GM12878 (cell line): ENCODE results near the gene PHOSPHO1. TPM values are rescaled to one million over a fixed set of nuclear protein-coding genes. Genes with fewer than 3 reads are reported as not detected.

ENCODE experiments used
- ATAC-seq: fragments of 200-7000 bp; cut with Tn5 transposase; 3 replicates; pipeline ENCODE4 v1.9.1; 2020; ENCODE audit warnings: mild to moderate bottlenecking, moderate library complexity
- BruUV-seq: library from RNA; stranded (reverse); fragments of 400-500 nt; replicated peaks from 2 replicates; lab custom pipeline; 2021; lab: Mats Ljungman, UMichigan
- CTCF ChIA-PET: fragments of 300-600 bp; sonication (Branson Sonifier 250); formaldehyde crosslinking; extraction: SDS; loops from one replicate; lab custom pipeline; 2021; ENCODE audit warnings: inconsistent platforms; lab: Yijun Ruan, JAX
- POLR2A ChIA-PET: fragments of 350-600 bp; formaldehyde crosslinking; extraction: SDS; loops from one replicate; lab custom pipeline; 2021; ENCODE audit warnings: inconsistent platforms; lab: Charles Lee
- RAD21 ChIA-PET: fragments of 300-600 bp; sonication (Branson Sonifier 250); formaldehyde crosslinking; loops from one replicate; lab custom pipeline; 2023; ENCODE audit warnings: antibody characterized with exemption; ENCODE audit not compliant: unreplicated experiment; lab: Charles Lee
- SMC1A ChIA-PET: fragments of 300-600 bp; sonication (Branson Sonifier 250); formaldehyde crosslinking; loops from one replicate; lab custom pipeline; 2023; ENCODE audit not compliant: unreplicated experiment, uncharacterized antibody; lab: Charles Lee
- DNase-seq: peaks from one replicate; pipeline ENCODE4 v3.0.0-alpha.2; 2011; ENCODE audit warnings: low read depth, low spot score
- FAIRE-seq: peaks from 3 replicates; lab custom pipeline; 2011; peaks lifted over from hg19 to GRCh38; lab: Jason Lieb, UNC
- H2AFZ ChIP-seq: 2 replicates; pipeline ENCODE4 v1.6.0; 2011; ENCODE audit warnings: low read depth, low read length, control low read depth; ENCODE audit not compliant: control insufficient read depth
- H3K27ac ChIP-seq: 2 replicates; pipeline ENCODE4 v1.5.1; 2011; ENCODE audit warnings: control low read depth; ENCODE audit not compliant: control insufficient read depth, insufficient read depth
- H3K27me3 ChIP-seq, 2 experiments: replicated peaks in 1 of 2; 2 replicates each; pipeline versions ENCODE4 v1.6.0 to v1.6.1; 2011; ENCODE audit warnings: low read length in 1 of 2; ENCODE audit not compliant: control insufficient read depth in 2 of 2, insufficient read depth in 2 of 2
- H3K36me3 ChIP-seq, 2 experiments: 2 replicates each; pipeline ENCODE4 v1.5.1; 2011; ENCODE audit warnings: low read length in 1 of 2; ENCODE audit not compliant: control insufficient read depth in 2 of 2, insufficient read depth in 2 of 2
- H3K4me1 ChIP-seq: 2 replicates; pipeline ENCODE4 v1.6.1; 2011; ENCODE audit warnings: mild to moderate bottlenecking, low read length, moderate library complexity, mixed read lengths; ENCODE audit not compliant: control insufficient read depth, insufficient read depth
- H3K4me2 ChIP-seq: 2 replicates; pipeline ENCODE4 v1.6.0; 2011; ENCODE audit warnings: control low read depth; ENCODE audit not compliant: control insufficient read depth, insufficient read depth
- H3K4me3 ChIP-seq: fragments of 200-600 bp; sonication (generic); 2 replicates; pipeline ENCODE4 v1.5.1; 2016
- H3K79me2 ChIP-seq: 2 replicates; pipeline ENCODE4 v1.6.0; 2011; ENCODE audit warnings: low read length; ENCODE audit not compliant: control insufficient read depth, insufficient read depth
- H3K9ac ChIP-seq: 2 replicates; pipeline ENCODE4 v1.8.0; 2011; ENCODE audit warnings: low read length, control low read depth, mixed read lengths; ENCODE audit not compliant: control insufficient read depth, insufficient read depth
- H3K9me3 ChIP-seq: replicated peaks from 3 replicates; pipeline ENCODE4 v1.5.1; 2011; ENCODE audit warnings: mild to moderate bottlenecking, low read length; ENCODE audit not compliant: control insufficient read depth, insufficient read depth
- H4K20me1 ChIP-seq: 2 replicates; pipeline ENCODE4 v1.6.0; 2011; ENCODE audit not compliant: control insufficient read depth, insufficient read depth
- CHD2 ChIP-seq: IDR thresholded peaks from 2 replicates; pipeline ENCODE4 v1.6.1; 2011; ENCODE audit warnings: low read depth, low read length, improper control_type of control experiment, borderline replicate concordance
- E2F8 ChIP-seq: fragments of 450-650 bp; IDR thresholded peaks from 2 replicates; pipeline ENCODE4 v1.6.1; 2018; ENCODE audit warnings: mild to moderate bottlenecking, low read depth, moderate library complexity; ENCODE audit not compliant: partially characterized antibody
- MTA3 ChIP-seq: IDR thresholded peaks from 2 replicates; pipeline ENCODE4 v1.6.1; 2012; ENCODE audit warnings: low read length, inconsistent platforms, borderline replicate concordance
- SREBF1 ChIP-seq: IDR thresholded peaks from 2 replicates; pipeline ENCODE4 v1.6.1; 2012; ENCODE audit warnings: mild to moderate bottlenecking, low read length
- WGBS: methylation state at CpG from one replicate; pipeline ENCODE4 v1.1.6; 2016; ENCODE audit warnings: low lambda C conversion rate; ENCODE audit not compliant: insufficient replicate concordance, insufficient coverage; ENCODE audit errors: missing lambda C conversion rate; 5-methylcytosine and 5-hydroxymethylcytosine counted together
- in situ Hi-C: fragments of 300-500 bp; cut with MboI; formaldehyde crosslinking; loops from 9 replicates; pipeline ENCODE4 v1.14.3; 2018; ENCODE audit warnings: mixed read lengths
- intact Hi-C: fragments of 100-400 bp; cut with micrococcal nuclease; formaldehyde crosslinking; loops from one replicate; pipeline ENCODE4 v1.14.2; 2022; ENCODE audit not compliant: unreplicated experiment
- polyA plus RNA-seq, 11 experiments: library from polyadenylated mRNA; depleted of rRNA in 4 of 11; unstranded in 6 of 11; stranded (reverse) in 5 of 11; fragments of >200 nt; fragmentation: Nextera tagmentation in 4 of 11; fragmentation: Illumina TruSeq in 1 of 11; extraction: Ambion mirVana in 4 of 11; extraction: Trizol in 1 of 11; gene quantifications; 1 replicate in 1 of 11; 2 replicates in 10 of 11; pipeline versions ENCODE4 v1.2.1 to v1.2.3, GENCODE V29; 2011 to 2016; ENCODE audit warnings: inconsistent platforms in 2 of 11, missing spikeins in 2 of 11, low read depth in 1 of 11
- total RNA-seq, 4 experiments: library from RNA; depleted of rRNA in 3 of 4; stranded (reverse); fragments of >200 nt in 3 of 4; fragmentation: Illumina TruSeq in 1 of 4; extraction: Trizol in 1 of 4; gene quantifications; 2 replicates each; pipeline versions ENCODE4 v1.2.1 to v1.2.3, GENCODE V29; 2013 to 2021
- TF ChIP-seq, protein P1 (sequence below): IDR thresholded peaks from 2 replicates; pipeline ENCODE4 v1.6.1; 2012; ENCODE audit warnings: low read depth, low read length, improper control_type of control experiment
- TF ChIP-seq, protein P2 (sequence below): IDR thresholded peaks from 2 replicates; pipeline ENCODE4 v1.6.1; 2011; ENCODE audit warnings: borderline replicate concordance, low read depth, mild to moderate bottlenecking, moderate library complexity, low read length; ENCODE audit not compliant: insufficient read depth, poor library complexity, severe bottlenecking
- TF ChIP-seq, protein P3 (sequence below): IDR thresholded peaks from 2 replicates; pipeline ENCODE4 v1.6.1; 2012; ENCODE audit warnings: low read length, inconsistent platforms

Gene PHOSPHO1
- total and polyA plus RNA-seq, 10 of the 15 experiments (the other 5 are each of a cell fraction or from before 2014, with no cell fraction given): 0.03 to 1.5 (median 0.16) TPM; not detected in 2

GRCh38 chr17:49224997-49225337 lies 5.6 kb downstream of the PHOSPHO1 start:
- Histone ChIP-seq H3K27ac (no peak overlapping the region), H2AFZ (no peak overlapping the region), H3K27me3 (no peaks in the 10 kb centered on the region), H3K79me2 (no peaks in the 10 kb centered on the region; the same call in 1 of the 2 replicates), H3K4me3 (no peak overlapping the region), H3K4me1 (peaks cover 28% of the 10 kb centered on the region), H4K20me1 (0 out of 2 replicates have a peak, but pooled peaks cover 7% of the 10 kb centered on the region), H3K36me3 (peaks cover 5 to 13% of the 10 kb centered on the region in 2 experiments), H3K9me3 (no peaks in the 10 kb centered on the region), H3K4me2 (no peak overlapping the region), H3K9ac (no peak overlapping the region)
- FAIRE-seq (no peak), ATAC-seq (no peak), DNase-seq (no peak)
- peak; percentile 52 for TF ChIP-seq E2F8
- TF ChIP-seq, protein P1, sequence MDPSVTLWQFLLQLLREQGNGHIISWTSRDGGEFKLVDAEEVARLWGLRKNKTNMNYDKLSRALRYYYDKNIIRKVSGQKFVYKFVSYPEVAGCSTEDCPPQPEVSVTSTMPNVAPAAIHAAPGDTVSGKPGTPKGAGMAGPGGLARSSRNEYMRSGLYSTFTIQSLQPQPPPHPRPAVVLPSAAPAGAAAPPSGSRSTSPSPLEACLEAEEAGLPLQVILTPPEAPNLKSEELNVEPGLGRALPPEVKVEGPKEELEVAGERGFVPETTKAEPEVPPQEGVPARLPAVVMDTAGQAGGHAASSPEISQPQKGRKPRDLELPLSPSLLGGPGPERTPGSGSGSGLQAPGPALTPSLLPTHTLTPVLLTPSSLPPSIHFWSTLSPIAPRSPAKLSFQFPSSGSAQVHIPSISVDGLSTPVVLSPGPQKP: no peak
- peak; percentile 1; the same call in 1 of the 2 replicates for TF ChIP-seq CHD2
- TF ChIP-seq, protein P2, sequence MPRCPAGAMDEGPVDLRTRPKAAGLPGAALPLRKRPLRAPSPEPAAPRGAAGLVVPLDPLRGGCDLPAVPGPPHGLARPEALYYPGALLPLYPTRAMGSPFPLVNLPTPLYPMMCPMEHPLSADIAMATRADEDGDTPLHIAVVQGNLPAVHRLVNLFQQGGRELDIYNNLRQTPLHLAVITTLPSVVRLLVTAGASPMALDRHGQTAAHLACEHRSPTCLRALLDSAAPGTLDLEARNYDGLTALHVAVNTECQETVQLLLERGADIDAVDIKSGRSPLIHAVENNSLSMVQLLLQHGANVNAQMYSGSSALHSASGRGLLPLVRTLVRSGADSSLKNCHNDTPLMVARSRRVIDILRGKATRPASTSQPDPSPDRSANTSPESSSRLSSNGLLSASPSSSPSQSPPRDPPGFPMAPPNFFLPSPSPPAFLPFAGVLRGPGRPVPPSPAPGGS: peak; percentile 22
- TF ChIP-seq, protein P3, sequence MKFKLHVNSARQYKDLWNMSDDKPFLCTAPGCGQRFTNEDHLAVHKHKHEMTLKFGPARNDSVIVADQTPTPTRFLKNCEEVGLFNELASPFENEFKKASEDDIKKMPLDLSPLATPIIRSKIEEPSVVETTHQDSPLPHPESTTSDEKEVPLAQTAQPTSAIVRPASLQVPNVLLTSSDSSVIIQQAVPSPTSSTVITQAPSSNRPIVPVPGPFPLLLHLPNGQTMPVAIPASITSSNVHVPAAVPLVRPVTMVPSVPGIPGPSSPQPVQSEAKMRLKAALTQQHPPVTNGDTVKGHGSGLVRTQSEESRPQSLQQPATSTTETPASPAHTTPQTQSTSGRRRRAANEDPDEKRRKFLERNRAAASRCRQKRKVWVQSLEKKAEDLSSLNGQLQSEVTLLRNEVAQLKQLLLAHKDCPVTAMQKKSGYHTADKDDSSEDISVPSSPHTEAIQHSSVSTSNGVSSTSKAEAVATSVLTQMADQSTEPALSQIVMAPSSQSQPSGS: no peak
- no peak for TF ChIP-seq SREBF1
- 0 out of 2 replicates have a peak, but pooled peaks have one; percentile 7 for TF ChIP-seq MTA3
- SMC1A ChIA-PET: interaction anchor here (3.2 to 7.3 kb wide), 3 partner anchors 9 to 44 kb away, joined by 20 to 118 read pairs (median 22); no protein-coding TSS in a partner anchor
- CTCF ChIA-PET: interaction anchor here (1.8 to 8.2 kb wide), 4 partner anchors 14 to 67 kb away, joined by 8 to 178 read pairs (median 51); partner anchors contain the start of gene ABI3
- POLR2A ChIA-PET: interaction anchor here (1.0 to 3.6 kb wide), 3 partner anchors 11 to 45 kb away, joined by 3 to 12 read pairs (median 3); no protein-coding TSS in a partner anchor
- RAD21 ChIA-PET: interaction anchor here (0.6 to 5.9 kb wide), 5 partner anchors 8 to 171 kb away, joined by 3 to 72 read pairs (median 35); partner anchors contain the start of genes ABI3 and GNGT2
- 56% methylated on average over 10 of the region's 11 CpGs for WGBS
- no TSS peak for BruUV-seq
- intact Hi-C loops: loop anchor here (5.0 kb wide), 1 partner anchor 193 kb away; no protein-coding TSS in a partner anchor
- in situ Hi-C loops: loop anchor here (10.0 kb wide), 1 partner anchor 50 kb away; no protein-coding TSS in a partner anchor
